Fibroblast of skin of left quadriceps (primary cell): ENCODE results near the gene RAPGEF5.

Source experiments
- DNase-seq, 2 experiments: peaks; one replicate each; pipeline ENCODE4 v3.0.0-alpha.2; 2013; ENCODE audit warnings: low read depth in 2 of 2

RAPGEF5 gene, protein sequence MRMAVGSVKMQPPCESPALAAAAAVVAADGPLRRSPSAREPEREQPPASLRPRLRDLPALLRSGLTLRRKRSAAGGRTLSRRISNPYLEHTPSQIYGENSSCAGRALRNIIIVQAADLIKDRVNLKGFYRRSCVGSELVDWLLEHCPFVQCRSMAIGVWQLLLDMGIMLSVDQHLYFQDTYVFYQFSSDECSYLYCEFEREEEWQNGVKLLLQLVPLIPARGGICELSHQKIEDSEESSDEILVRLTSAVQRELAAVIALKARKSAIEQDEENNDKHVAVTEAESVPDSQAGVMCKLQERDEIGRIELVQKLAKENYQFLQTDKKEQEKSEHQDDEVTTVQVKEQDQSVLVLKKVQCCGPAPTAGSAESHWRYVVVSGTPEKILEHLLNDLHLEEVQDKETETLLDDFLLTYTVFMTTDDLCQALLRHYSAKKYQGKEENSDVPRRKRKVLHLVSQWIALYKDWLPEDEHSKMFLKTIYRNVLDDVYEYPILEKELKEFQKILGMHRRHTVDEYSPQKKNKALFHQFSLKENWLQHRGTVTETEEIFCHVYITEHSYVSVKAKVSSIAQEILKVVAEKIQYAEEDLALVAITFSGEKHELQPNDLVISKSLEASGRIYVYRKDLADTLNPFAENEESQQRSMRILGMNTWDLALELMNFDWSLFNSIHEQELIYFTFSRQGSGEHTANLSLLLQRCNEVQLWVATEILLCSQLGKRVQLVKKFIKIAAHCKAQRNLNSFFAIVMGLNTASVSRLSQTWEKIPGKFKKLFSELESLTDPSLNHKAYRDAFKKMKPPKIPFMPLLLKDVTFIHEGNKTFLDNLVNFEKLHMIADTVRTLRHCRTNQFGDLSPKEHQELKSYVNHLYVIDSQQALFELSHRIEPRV

GRCh38 chr7:22356701-22357310, at the start of gene RAPGEF5:
Gene RAPGEF5, minus strand, starts transcription at chr7:22357154. Its CDS starts 94 bp downstream, at chr7:22357060.
- DNase-seq = no peak

- DNase-seq = no peak
Observed at GRCh38 chr7:22406715-22407114, 49.8 kb upstream of the RAPGEF5 start.

- no peak for DNase-seq
Observed at GRCh38 chr7:22404421-22405023, 47.6 kb upstream of the RAPGEF5 start.

DNA sequence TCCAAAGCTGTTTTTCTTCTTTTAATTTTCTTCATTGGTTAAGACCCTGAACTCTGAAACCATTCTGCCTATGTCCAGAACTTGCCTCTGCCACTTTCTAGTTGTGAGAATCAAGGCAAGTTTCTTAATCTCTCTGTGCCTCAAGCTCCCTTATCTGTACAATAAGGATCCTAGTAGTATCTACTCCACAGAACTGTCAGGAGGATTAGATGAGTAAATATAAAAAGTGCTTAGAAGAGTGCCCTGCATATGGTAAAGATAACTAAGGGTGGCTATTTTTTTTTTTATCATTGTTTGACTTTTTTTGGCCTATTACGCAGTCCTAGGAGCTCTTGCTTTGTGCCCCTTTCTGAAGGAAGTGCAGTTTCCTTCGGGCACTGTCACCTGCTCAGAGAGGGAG, 46.4 kb upstream of the RAPGEF5 start:
- DNase-seq = no peak

- no peak for DNase-seq
Observed at GRCh38 chr7:22402250-22402649, 45.3 kb upstream of the RAPGEF5 start.

GRCh38 chr7:22400936-22401553, 44.1 kb upstream of the RAPGEF5 start:
- DNase-seq = no peak

- no peak for DNase-seq
Observed at GRCh38 chr7:22400150-22400814, 43.3 kb upstream of the RAPGEF5 start.

DNA sequence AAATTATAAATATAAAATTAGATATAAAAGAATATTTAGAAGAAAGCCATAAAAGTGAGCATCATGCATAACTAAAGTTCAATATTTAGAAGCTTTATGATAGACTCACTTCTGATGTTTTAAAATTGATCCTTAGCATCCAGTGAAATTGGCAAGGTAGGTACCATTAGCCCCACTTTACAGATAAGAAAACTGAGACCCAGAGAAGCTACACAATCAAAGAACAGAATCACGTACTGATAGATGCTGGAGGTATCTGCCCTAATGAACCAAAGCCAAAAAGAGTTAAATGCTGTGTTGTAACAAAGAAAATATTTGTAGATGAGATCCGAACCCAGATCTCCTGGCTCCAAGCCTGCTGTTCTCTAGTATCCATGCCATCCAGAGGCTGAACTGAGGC, 42.6 kb upstream of the RAPGEF5 start:
- DNase-seq = no peak

GRCh38 chr7:22399091-22399490, 42.1 kb upstream of the RAPGEF5 start:
- no peak for DNase-seq

DNA sequence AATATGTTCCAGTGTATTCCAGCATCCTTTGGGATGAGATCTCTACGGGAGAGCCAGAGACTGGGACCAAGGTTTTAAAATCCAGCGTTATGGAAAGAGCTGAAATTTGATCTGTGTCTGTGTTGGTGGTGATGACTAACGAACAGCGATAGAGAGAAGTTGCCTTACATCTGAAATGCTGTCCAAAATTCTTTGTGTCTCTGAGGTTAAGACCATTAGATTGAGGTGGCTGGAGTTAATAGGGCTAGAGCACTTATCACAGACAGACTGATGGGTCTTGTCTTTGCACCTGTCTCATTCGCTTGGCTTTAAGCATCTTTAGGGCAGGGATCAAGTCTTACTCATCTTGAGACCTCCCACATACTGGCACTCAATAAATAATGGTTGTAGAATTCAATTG, 41.0 kb upstream of the RAPGEF5 start:
- no peak for DNase-seq

DNA sequence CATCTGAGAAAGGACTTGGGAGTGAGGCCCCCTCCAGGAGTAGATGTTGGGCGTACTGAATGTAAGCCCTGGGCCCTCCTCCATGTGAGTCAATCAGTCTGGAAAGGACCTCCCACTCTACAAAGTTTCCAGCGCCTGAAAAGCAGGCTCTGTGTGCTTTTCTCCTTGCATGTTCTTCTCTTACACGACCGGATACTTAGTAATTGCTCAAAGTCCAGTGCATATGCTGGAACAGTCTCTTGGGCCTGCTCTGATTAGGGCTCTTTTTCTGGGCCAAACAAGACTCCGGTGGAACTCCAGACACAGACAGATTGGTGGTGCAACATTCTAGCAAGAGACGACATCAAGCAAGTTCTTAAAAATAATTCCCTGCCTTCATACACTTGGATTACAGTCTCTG, 38.3 kb upstream of the RAPGEF5 start:
- no peak for DNase-seq

- no peak for DNase-seq
Observed at GRCh38 chr7:22394739-22395138, 37.8 kb upstream of the RAPGEF5 start.

GRCh38 chr7:22393913-22394729, 37.2 kb upstream of the RAPGEF5 start:
- peak in 1 of 2 experiments; percentile 4 for DNase-seq

DNA sequence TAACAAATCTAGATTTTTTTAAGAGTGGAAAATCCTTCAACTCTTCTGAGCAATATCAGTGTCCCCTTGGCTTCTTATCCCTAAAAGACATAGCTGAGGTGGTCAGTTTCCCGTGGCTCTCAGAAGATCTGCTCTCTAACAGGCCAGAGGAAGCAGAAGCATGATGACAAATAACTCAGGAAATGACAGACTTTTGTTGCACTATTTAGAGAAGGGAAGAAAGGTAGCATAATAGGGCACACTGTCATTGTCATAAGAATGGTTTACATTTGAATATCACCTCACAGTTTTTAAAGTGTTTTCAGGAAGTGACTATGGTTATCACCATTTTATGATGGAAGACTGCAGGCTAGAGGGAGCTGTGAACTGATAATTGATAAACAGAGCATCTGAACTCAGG, 33.6 kb upstream of the RAPGEF5 start:
- DNase-seq = no peak

- DNase-seq = no peak
Observed at GRCh38 chr7:22389892-22390291, 32.9 kb upstream of the RAPGEF5 start.

DNA sequence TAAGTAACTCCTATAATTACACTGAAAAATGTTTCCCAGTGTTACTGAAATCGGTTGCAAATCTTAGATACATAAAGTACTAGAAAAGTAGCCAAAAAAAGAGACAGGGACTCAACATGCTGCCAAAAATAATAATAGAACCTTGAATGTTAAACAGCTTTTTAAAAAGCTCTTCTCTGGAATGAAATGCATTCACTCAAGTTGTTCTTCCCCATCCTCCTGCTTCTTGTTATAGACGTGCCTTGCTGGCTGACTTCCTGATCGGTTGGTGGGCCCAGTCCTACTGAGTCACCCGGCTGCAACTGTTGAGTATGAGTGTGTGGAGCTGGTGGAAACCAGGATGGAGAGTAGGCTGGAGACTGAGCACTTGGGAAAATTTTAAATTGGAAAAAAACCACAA, 30.6 kb upstream of the RAPGEF5 start:
- peak; percentile 16 to 20 for DNase-seq

DNA sequence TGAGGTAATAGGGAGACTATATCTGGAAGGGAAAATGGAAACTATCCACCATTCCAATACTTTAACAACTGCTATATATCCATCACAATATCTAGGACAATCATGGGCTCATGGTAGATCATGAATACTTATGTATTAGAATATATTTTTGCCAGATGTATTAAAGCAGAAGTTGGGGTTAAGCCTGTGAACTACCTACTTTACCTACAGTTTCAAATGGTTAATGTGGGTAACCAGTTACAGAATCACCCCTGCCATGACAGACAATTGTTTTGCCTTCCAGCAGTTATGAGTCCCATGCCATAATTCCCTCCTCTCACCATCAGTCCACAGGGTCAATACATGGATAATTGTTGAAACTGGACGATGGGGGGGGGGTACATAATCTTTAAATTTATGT, 29.9 kb upstream of the RAPGEF5 start:
- DNase-seq = no peak

GRCh38 chr7:22386206-22386858, 29.4 kb upstream of the RAPGEF5 start:
- no peak for DNase-seq

- DNase-seq = no peak
Observed at GRCh38 chr7:22385326-22385725, 28.4 kb upstream of the RAPGEF5 start.

GRCh38 chr7:22380333-22380732, 23.4 kb upstream of the RAPGEF5 start:
- DNase-seq = no peak
